ENCODE data around the gene XCL2. TPM values are rescaled to one million over a fixed set of nuclear protein-coding genes. Genes with fewer than 3 reads are reported as not detected.

XCL2 gene
- polyA plus RNA-seq, 1 of the 3 experiments (the other 2 are of a cell fraction): not detected

DNA sequence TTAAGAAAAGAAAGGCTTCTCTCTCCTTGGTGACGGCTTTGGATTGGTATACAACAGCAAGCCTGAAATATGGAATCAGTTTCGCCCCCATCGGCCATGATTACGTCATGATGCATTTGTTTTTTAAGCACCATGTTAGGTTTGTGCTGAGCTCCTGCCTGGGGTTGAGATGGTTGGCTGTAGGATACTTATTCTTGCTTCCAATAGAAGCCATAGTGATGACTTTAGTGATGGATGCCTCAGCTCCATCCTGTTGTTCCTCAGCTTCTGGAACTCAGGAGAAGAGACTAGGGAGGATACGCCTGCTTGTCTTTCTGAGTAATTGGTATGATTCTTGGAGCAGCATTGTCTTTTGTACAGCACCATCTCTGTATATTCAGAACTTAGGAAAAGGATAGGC is 47.3 kb upstream of the XCL2 start:
- no peak overlapping the region for H3K9ac ChIP-seq
- no peaks in the 10 kb centered on the region for H3K79me2 ChIP-seq (ENCODE audit: insufficient read depth)
- H4K20me1 ChIP-seq (ENCODE audit: insufficient read depth): no peaks in the 10 kb centered on the region
- H3K9me3 ChIP-seq: no peaks in the 10 kb centered on the region
- POLR2A ChIA-PET: interaction anchor here (0.6 kb wide), 1 partner anchor 757 kb away, joined by 4 read pairs; no protein-coding TSS in a partner anchor
- TF ChIP-seq FOSL2 (IDR thresholded peaks at IDR 0.05; ENCODE audit: borderline replicate concordance, low read depth) (no peak), GATA2 (CRISPR knock-in tag; IDR thresholded peaks at IDR 0.05) (no peak), TCF12 (IDR thresholded peaks at IDR 0.05) (no peak), JUND (IDR thresholded peaks at IDR 0.05) (no peak), ELF1 (IDR thresholded peaks at IDR 0.05) (no peak), CHD2 (IDR thresholded peaks at IDR 0.05; ENCODE audit: low read length, partially characterized antibody) (no peak), EP300 (IDR thresholded peaks at IDR 0.05; ENCODE audit: borderline replicate concordance in 1 of 2, low read depth in 1 of 2, low read length in 1 of 2) (no peak), SIN3A (IDR thresholded peaks at IDR 0.05; ENCODE audit: borderline replicate concordance, low read depth, low read length) (no peak), MEF2A (IDR thresholded peaks at IDR 0.05; ENCODE audit: borderline replicate concordance, low read depth) (no peak)
- TF ChIP-seq, protein P1, sequence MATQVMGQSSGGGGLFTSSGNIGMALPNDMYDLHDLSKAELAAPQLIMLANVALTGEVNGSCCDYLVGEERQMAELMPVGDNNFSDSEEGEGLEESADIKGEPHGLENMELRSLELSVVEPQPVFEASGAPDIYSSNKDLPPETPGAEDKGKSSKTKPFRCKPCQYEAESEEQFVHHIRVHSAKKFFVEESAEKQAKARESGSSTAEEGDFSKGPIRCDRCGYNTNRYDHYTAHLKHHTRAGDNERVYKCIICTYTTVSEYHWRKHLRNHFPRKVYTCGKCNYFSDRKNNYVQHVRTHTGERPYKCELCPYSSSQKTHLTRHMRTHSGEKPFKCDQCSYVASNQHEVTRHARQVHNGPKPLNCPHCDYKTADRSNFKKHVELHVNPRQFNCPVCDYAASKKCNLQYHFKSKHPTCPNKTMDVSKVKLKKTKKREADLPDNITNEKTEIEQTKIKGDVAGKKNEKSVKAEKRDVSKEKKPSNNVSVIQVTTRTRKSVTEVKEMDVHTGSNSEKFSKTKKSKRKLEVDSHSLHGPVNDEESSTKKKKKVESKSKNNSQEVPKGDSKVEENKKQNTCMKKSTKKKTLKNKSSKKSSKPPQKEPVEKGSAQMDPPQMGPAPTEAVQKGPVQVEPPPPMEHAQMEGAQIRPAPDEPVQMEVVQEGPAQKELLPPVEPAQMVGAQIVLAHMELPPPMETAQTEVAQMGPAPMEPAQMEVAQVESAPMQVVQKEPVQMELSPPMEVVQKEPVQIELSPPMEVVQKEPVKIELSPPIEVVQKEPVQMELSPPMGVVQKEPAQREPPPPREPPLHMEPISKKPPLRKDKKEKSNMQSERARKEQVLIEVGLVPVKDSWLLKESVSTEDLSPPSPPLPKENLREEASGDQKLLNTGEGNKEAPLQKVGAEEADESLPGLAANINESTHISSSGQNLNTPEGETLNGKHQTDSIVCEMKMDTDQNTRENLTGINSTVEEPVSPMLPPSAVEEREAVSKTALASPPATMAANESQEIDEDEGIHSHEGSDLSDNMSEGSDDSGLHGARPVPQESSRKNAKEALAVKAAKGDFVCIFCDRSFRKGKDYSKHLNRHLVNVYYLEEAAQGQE (IDR thresholded peaks at IDR 0.05; ENCODE audit: low read depth, low read length): no peak
- no peak overlapping the region for H3K4me2 ChIP-seq
- no peaks in the 10 kb centered on the region; a peak in 1 of 4 replicates for H3K4me1 ChIP-seq (ENCODE audit: control insufficient read depth in 1 of 2, insufficient read depth in 2 of 2, low read depth in 1 of 2, low read length in 1 of 2)
- DNase-seq: no peak
- no peak overlapping the region for H3K27ac ChIP-seq (ENCODE audit: low read depth in 2 of 2, low read length in 1 of 2)
- no peak overlapping the region for H3K4me3 ChIP-seq (ENCODE audit: low read depth in 2 of 2, low read length in 1 of 2)
- H2AFZ ChIP-seq (ENCODE audit: low read depth): no peak overlapping the region
- H3K27me3 ChIP-seq (ENCODE audit: insufficient read depth): no peaks in the 10 kb centered on the region
- no peaks in the 10 kb centered on the region for H3F3A ChIP-seq (replicated peaks; ENCODE audit: insufficient read depth)
- CTCF ChIA-PET: interaction anchor here (1.2 to 3.3 kb wide), 2 partner anchors 13 to 757 kb away, joined by 4 to 12 read pairs; no protein-coding TSS in a partner anchor
- WGBS (ENCODE audit: low lambda C conversion rate): 93% methylated on average over 5 of the region's 5 CpGs
- no peaks in the 10 kb centered on the region for H3K9me2 ChIP-seq
- no peaks in the 10 kb centered on the region for H3K36me3 ChIP-seq (replicated peaks in 1 of 2; ENCODE audit: control insufficient read depth in 1 of 2, insufficient read depth in 2 of 2, low read length in 1 of 2)

DNA sequence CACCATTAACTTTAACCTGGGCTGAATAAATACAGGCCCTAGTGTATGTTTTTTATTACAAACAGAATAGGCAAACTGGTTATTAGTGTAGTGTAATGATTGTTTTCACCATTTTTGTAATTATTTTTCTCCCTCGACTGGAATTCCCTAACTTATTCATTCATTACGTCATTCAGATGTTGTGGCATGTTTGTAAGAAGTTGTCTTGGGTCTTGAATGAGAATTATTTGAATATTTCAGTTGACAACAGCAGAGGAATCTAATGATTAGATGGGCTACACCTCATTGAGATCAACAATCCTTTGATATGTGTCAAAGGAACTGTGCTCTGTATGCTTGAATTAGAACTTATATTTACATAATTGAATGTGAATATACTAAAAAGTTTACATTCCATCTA is 45.4 kb upstream of the XCL2 start:
- Histone ChIP-seq H3K36me3 (replicated peaks in 1 of 2; ENCODE audit: control insufficient read depth in 1 of 2, insufficient read depth in 2 of 2, low read length in 1 of 2) (no peaks in the 10 kb centered on the region), H3K4me2 (no peak overlapping the region), H3K9me2 (no peaks in the 10 kb centered on the region), H3K79me2 (ENCODE audit: insufficient read depth) (no peaks in the 10 kb centered on the region), H3K9ac (no peak overlapping the region), H3K27ac (ENCODE audit: low read depth in 2 of 2, low read length in 1 of 2) (no peak overlapping the region), H3K4me1 (ENCODE audit: control insufficient read depth in 1 of 2, insufficient read depth in 2 of 2, low read depth in 1 of 2, low read length in 1 of 2) (no peaks in the 10 kb centered on the region; a peak in 2 of 4 replicates), H3F3A (replicated peaks; ENCODE audit: insufficient read depth) (no peaks in the 10 kb centered on the region), H3K27me3 (ENCODE audit: insufficient read depth) (no peaks in the 10 kb centered on the region), H4K20me1 (ENCODE audit: insufficient read depth) (no peaks in the 10 kb centered on the region), H2AFZ (ENCODE audit: low read depth) (no peak overlapping the region), H3K9me3 (no peaks in the 10 kb centered on the region), H3K4me3 (ENCODE audit: low read depth in 2 of 2, low read length in 1 of 2) (no peak overlapping the region)
- no peak for DNase-seq
- POLR2A ChIA-PET: no interaction called here
- CTCF ChIA-PET: interaction anchor here (3.3 kb wide), 1 partner anchor 14 kb away, joined by 12 read pairs; no protein-coding TSS in a partner anchor
- WGBS (ENCODE audit: low lambda C conversion rate): 69% methylated on average over 2 of the region's 2 CpGs
- TF ChIP-seq SIN3A (IDR thresholded peaks at IDR 0.05; ENCODE audit: borderline replicate concordance, low read depth, low read length): no peak
- no peak for TF ChIP-seq RXRA (IDR thresholded peaks at IDR 0.05; ENCODE audit: borderline replicate concordance, low read depth)
- TF ChIP-seq GABPA (IDR thresholded peaks at IDR 0.05; ENCODE audit: low read depth): no peak
- no peak for TF ChIP-seq EP300 (IDR thresholded peaks at IDR 0.05; ENCODE audit: borderline replicate concordance in 1 of 2, low read depth in 1 of 2, low read length in 1 of 2)
- TF ChIP-seq POLR2AphosphoS5 (IDR thresholded peaks at IDR 0.05; ENCODE audit: low read depth, low read length): no peak
- TF ChIP-seq TAF1 (IDR thresholded peaks at IDR 0.05; ENCODE audit: borderline replicate concordance, low read depth, low read length): no peak
- TF ChIP-seq NRF1 (IDR thresholded peaks at IDR 0.05; ENCODE audit: low read depth, low read length): no peak
- TF ChIP-seq YY1 (IDR thresholded peaks at IDR 0.05; ENCODE audit: low read depth): no peak
- TF ChIP-seq, protein P2, sequence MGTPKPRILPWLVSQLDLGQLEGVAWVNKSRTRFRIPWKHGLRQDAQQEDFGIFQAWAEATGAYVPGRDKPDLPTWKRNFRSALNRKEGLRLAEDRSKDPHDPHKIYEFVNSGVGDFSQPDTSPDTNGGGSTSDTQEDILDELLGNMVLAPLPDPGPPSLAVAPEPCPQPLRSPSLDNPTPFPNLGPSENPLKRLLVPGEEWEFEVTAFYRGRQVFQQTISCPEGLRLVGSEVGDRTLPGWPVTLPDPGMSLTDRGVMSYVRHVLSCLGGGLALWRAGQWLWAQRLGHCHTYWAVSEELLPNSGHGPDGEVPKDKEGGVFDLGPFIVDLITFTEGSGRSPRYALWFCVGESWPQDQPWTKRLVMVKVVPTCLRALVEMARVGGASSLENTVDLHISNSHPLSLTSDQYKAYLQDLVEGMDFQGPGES (IDR thresholded peaks at IDR 0.05; ENCODE audit: low read depth, low read length): no peak
- TF ChIP-seq USF2 (IDR thresholded peaks at IDR 0.05; ENCODE audit: borderline replicate concordance, low read depth, low read length): no peak
- no peak for TF ChIP-seq SMC3 (IDR thresholded peaks at IDR 0.05; ENCODE audit: low read depth, low read length)
- no peak for TF ChIP-seq RCOR1 (IDR thresholded peaks at IDR 0.05; ENCODE audit: low read length)
- no peak for TF ChIP-seq MEF2A (IDR thresholded peaks at IDR 0.05; ENCODE audit: borderline replicate concordance, low read depth)
- TF ChIP-seq MAX (IDR thresholded peaks at IDR 0.05; ENCODE audit: low read depth): no peak
- no peak for TF ChIP-seq NFIC (IDR thresholded peaks at IDR 0.05; ENCODE audit: borderline replicate concordance)
- no peak for TF ChIP-seq USF1 (IDR thresholded peaks at IDR 0.05; ENCODE audit: borderline replicate concordance, low read depth)
